IMR-90 (cell line): ENCODE data around the gene DAG1.

Experiments
- CHD1 ChIP-seq: IDR thresholded peaks from 2 replicates; pipeline ENCODE4 v1.6.1; 2012; ENCODE audit warnings: low read depth, low read length, improper control_type of control experiment
- TF ChIP-seq, protein P1 (sequence below): conservative IDR thresholded peaks from 2 replicates; pipeline ENCODE4 v1.5.1; 2012; ENCODE audit warnings: mild to moderate bottlenecking, low read depth, low read length, improper control_type of control experiment
- TF ChIP-seq, protein P2 (sequence below): fragments of 150-350 bp; IDR thresholded peaks from 2 replicates; pipeline ENCODE4 v1.6.1; 2016; ENCODE audit warnings: low read depth, mild to moderate bottlenecking, low read length, moderate library complexity, borderline replicate concordance

DNA sequence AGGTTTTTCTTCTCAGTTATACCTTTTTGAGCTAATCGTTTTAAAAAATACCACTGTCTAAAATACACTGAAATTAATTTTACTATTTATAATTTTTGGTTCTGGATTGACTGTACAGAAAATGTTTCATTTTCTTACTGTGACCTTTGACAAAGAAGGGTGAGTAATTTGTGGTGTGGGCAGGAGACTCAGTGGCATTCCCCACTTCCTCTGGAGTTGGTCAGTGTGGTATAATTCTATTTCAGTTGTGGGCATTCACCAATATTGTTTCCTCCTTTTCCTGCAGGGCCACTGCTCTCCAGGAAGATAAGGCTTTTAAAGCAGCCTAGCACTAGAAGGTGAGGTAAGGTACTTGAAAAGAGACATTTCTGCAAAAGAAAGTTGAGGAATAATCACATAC is 6.5 kb downstream of the DAG1 start:
- TF ChIP-seq, protein P1, sequence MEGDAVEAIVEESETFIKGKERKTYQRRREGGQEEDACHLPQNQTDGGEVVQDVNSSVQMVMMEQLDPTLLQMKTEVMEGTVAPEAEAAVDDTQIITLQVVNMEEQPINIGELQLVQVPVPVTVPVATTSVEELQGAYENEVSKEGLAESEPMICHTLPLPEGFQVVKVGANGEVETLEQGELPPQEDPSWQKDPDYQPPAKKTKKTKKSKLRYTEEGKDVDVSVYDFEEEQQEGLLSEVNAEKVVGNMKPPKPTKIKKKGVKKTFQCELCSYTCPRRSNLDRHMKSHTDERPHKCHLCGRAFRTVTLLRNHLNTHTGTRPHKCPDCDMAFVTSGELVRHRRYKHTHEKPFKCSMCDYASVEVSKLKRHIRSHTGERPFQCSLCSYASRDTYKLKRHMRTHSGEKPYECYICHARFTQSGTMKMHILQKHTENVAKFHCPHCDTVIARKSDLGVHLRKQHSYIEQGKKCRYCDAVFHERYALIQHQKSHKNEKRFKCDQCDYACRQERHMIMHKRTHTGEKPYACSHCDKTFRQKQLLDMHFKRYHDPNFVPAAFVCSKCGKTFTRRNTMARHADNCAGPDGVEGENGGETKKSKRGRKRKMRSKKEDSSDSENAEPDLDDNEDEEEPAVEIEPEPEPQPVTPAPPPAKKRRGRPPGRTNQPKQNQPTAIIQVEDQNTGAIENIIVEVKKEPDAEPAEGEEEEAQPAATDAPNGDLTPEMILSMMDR, result no peak
- TF ChIP-seq CHD1, result no peak
- TF ChIP-seq, protein P2, sequence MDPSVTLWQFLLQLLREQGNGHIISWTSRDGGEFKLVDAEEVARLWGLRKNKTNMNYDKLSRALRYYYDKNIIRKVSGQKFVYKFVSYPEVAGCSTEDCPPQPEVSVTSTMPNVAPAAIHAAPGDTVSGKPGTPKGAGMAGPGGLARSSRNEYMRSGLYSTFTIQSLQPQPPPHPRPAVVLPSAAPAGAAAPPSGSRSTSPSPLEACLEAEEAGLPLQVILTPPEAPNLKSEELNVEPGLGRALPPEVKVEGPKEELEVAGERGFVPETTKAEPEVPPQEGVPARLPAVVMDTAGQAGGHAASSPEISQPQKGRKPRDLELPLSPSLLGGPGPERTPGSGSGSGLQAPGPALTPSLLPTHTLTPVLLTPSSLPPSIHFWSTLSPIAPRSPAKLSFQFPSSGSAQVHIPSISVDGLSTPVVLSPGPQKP, result no peak
